Neuronal stem cell (in vitro differentiated cells): ENCODE data around the gene BAD.

Experiments
- DNase-seq: peaks from one replicate; pipeline ENCODE4 v3.0.0-alpha.2; 2013; ENCODE audit warnings: low spot score
- H2AFZ ChIP-seq: one replicate; pipeline ENCODE4 v1.6.1; 2013; ENCODE audit warnings: mild to moderate bottlenecking, low read length, inconsistent platforms
- H2AK5ac ChIP-seq: 2 replicates; pipeline ENCODE4 v1.6.1; 2013; ENCODE audit warnings: low read depth, mild to moderate bottlenecking, inconsistent platforms, low read length, moderate library complexity, mixed read lengths
- H2BK120ac ChIP-seq: 2 replicates; pipeline ENCODE4 v1.6.1; 2013; ENCODE audit warnings: low read depth, mild to moderate bottlenecking, inconsistent platforms, low read length, moderate library complexity, mixed read lengths
- H2BK12ac ChIP-seq: one replicate; pipeline ENCODE4 v1.6.1; 2013; ENCODE audit warnings: low read length, inconsistent platforms
- H2BK15ac ChIP-seq: 2 replicates; pipeline ENCODE4 v1.6.1; 2013; ENCODE audit warnings: mild to moderate bottlenecking, low read length, inconsistent platforms, mixed read lengths
- H2BK5ac ChIP-seq: one replicate; pipeline ENCODE4 v1.6.1; 2013; ENCODE audit warnings: inconsistent platforms, mild to moderate bottlenecking, low read length, moderate library complexity
- H3K14ac ChIP-seq: one replicate; pipeline ENCODE4 v1.6.1; 2013; ENCODE audit warnings: low read length, inconsistent platforms
- H3K18ac ChIP-seq: 2 replicates; pipeline ENCODE4 v1.6.1; 2013; ENCODE audit warnings: low read length, inconsistent platforms
- H3K23ac ChIP-seq: 2 replicates; pipeline ENCODE4 v1.6.1; 2013; ENCODE audit warnings: low read depth, mild to moderate bottlenecking, mixed read lengths, low read length, inconsistent platforms; ENCODE audit not compliant: poor library complexity
- H3K27ac ChIP-seq: replicated peaks from 3 replicates; pipeline ENCODE4 v1.5.1; 2013; ENCODE audit warnings: low read length, inconsistent platforms
- H3K27me3 ChIP-seq, 3 experiments: 2 replicates each; pipeline ENCODE4 v1.6.1; 2013; ENCODE audit warnings: low read length in 3 of 3, mild to moderate bottlenecking in 2 of 3, inconsistent platforms in 1 of 3, low read depth in 1 of 3, mixed read lengths in 1 of 3, moderate library complexity in 1 of 3; ENCODE audit not compliant: control insufficient read depth in 3 of 3, insufficient read depth in 3 of 3
- H3K36me3 ChIP-seq, 2 donors: replicated peaks in 1 of 2; 2 replicates each; pipeline ENCODE4 v1.6.1; 2013; ENCODE audit warnings: low read length in 2 of 2; ENCODE audit not compliant: control insufficient read depth in 2 of 2, insufficient read depth in 2 of 2
- H3K4ac ChIP-seq: 2 replicates; pipeline ENCODE4 v1.6.1; 2013; ENCODE audit warnings: inconsistent platforms, mild to moderate bottlenecking, low read length, moderate library complexity
- H3K4me1 ChIP-seq, 2 donors: 1 replicate in 1 of 2; 2 replicates in 1 of 2; pipeline ENCODE4 v1.6.1; 2013; ENCODE audit warnings: low read length in 2 of 2, low read depth in 1 of 2; ENCODE audit not compliant: control insufficient read depth in 2 of 2, insufficient read depth in 1 of 2
- H3K4me2 ChIP-seq: one replicate; pipeline ENCODE4 v1.6.1; 2013; ENCODE audit warnings: mild to moderate bottlenecking, low read length, inconsistent platforms; ENCODE audit not compliant: insufficient read depth, poor library complexity, severe bottlenecking
- H3K4me3 ChIP-seq, 2 donors: 2 replicates each; pipeline ENCODE4 v1.5.1; 2013; ENCODE audit warnings: low read length in 2 of 2, mild to moderate bottlenecking in 2 of 2, inconsistent platforms in 1 of 2, moderate library complexity in 1 of 2
- H3K79me1 ChIP-seq: one replicate; pipeline ENCODE4 v1.6.1; 2013; ENCODE audit warnings: low read depth, mild to moderate bottlenecking, inconsistent platforms, low read length, moderate library complexity
- H3K9ac ChIP-seq: one replicate; pipeline ENCODE4 v1.6.1; 2013; ENCODE audit warnings: mild to moderate bottlenecking, low read depth, low read length, inconsistent platforms; ENCODE audit not compliant: poor library complexity
- H3K9me3 ChIP-seq, 2 donors: replicated peaks in 1 of 2; 2 replicates each; pipeline versions ENCODE3 to v1.6.1; 2013; ENCODE audit warnings: low read length in 2 of 2, mild to moderate bottlenecking in 2 of 2, inconsistent platforms in 1 of 2, low read depth in 1 of 2, mixed read lengths in 1 of 2, moderate library complexity in 1 of 2; ENCODE audit not compliant: control insufficient read depth in 2 of 2, insufficient read depth in 1 of 2
- H4K8ac ChIP-seq: one replicate; pipeline ENCODE4 v1.6.1; 2013; ENCODE audit warnings: low read depth, mild to moderate bottlenecking, inconsistent platforms, low read length, moderate library complexity
- H4K91ac ChIP-seq: one replicate; pipeline ENCODE4 v1.6.1; 2013; ENCODE audit warnings: low read length, low read depth, mild to moderate bottlenecking, inconsistent platforms; ENCODE audit not compliant: poor library complexity
- WGBS, 2 donors: extraction: QIAGEN DNeasy Blood & Tissue Kit; methylation state at CpG; one replicate each; pipeline ENCODE4 v1.1.7; 2013; ENCODE audit warnings: missing lambda C conversion rate in 2 of 2, mixed read lengths in 1 of 2; ENCODE audit not compliant: insufficient read length in 2 of 2, insufficient replicate concordance in 1 of 2; ENCODE audit errors: extremely low coverage in 2 of 2; 5-methylcytosine and 5-hydroxymethylcytosine counted together

Gene BAD

DNA sequence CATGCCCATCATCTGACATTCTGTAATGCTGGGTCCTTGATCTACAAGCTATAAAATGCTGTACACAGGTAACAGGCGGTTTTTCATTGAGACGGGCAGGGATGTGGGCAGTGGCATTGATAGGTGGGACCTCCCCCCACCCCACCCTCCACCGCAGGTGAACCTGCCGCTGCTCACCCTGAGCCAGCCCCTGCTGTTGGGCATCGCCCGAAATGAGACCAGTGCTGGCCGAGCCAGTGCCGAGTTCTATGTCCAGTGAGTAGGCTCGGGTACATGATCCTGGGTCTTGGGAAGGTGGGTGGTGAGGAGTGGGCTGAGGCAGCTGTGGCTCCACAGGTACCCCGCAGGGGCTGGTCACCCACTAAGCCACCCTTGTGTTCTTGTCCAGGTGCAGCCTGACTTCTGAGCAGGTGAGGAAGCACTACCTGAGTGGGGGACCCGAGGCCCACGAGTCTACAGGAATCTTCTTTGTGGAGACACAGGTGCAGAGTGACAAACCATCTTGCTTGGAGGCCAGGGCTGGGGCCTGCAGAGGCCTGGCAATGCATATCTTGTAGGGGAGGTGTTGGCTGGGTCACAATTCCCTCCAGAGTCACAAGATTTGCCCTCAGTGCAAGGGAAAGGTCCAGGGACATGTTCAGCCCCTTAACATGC, 55.2 kb downstream of the BAD start:
- peaks cover 3% of the 10 kb centered on the region for H3K79me1 ChIP-seq
- no peak overlapping the region for H3K27ac ChIP-seq
- no peak overlapping the region for H3K4ac ChIP-seq
- no peak overlapping the region for H3K14ac ChIP-seq
- peak overlapping the region; percentile 37 for H3K23ac ChIP-seq
- peak overlapping the region; percentile 73 for H3K9ac ChIP-seq
- H2AFZ ChIP-seq = no peak overlapping the region
- no peak overlapping the region for H2BK5ac ChIP-seq
- no CpG with 5 or more reads among the region's 12 CpGs for WGBS, 2 donors
- H2BK12ac ChIP-seq = no peak overlapping the region
- peaks cover 0 to 27% (median 0%) of the 10 kb centered on the region in 3 experiments for H3K27me3 ChIP-seq
- H3K4me1 ChIP-seq = peaks cover 23 to 25% of the 10 kb centered on the region in 2 donors
- no peak for DNase-seq
- peak overlapping the region; percentile 83 for H2AK5ac ChIP-seq
- H4K8ac ChIP-seq = no peak overlapping the region
- H3K18ac ChIP-seq = peak overlapping the region; percentile 15
- no peak overlapping the region for H2BK120ac ChIP-seq
- no peaks in the 10 kb centered on the region for H3K9me3 ChIP-seq
- H3K4me2 ChIP-seq = no peak overlapping the region
- H3K4me3 ChIP-seq = peak overlapping the region in 1 of 2 donors; percentile 72
- H2BK15ac ChIP-seq = peak overlapping the region; percentile 43
- peaks cover 0 to 9% of the 10 kb centered on the region in 2 donors for H3K36me3 ChIP-seq
- no peak overlapping the region for H4K91ac ChIP-seq

DNA sequence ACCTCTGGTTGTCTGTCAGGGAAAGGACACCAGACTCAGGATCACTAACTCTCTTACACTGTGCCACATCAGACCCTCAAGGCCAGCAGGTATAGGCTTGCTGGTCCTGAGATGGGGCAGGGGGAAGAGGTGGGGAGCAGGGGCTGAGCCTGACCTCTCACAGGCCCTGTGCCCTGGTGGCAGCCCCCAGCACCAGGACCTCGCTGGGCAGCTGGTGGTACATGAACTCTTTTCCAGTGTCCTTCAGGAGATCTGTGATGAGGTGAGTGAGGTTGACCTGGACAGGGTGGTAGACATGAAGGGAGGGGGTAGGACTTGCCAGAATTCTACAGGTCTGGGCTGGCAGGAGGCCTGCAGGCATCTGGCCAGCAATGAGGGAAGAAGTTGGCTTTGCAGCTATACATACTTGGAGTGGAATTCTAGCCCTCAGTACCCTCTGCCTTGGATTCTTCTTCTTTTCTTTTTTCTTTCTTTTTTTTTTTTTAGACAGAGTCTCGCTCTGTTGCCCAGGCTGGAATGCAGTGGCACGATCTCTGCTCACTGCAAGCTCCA, 57.0 kb downstream of the BAD start:
- Histone ChIP-seq H3K4me3 (peak overlapping the region in 1 of 2 donors; percentile 88), H2AFZ (no peak overlapping the region), H2BK15ac (no peak overlapping the region), H3K4ac (no peak overlapping the region), H2BK120ac (no peak overlapping the region), H3K23ac (peak overlapping the region; percentile 66), H2BK5ac (no peak overlapping the region), H2AK5ac (peak overlapping the region; percentile 68), H3K36me3 (peaks cover 8 to 23% of the 10 kb centered on the region in 2 donors), H2BK12ac (no peak overlapping the region), H4K91ac (no peak overlapping the region), H4K8ac (no peak overlapping the region), H3K79me1 (peaks cover 5% of the 10 kb centered on the region), H3K4me2 (no peak overlapping the region), H3K14ac (no peak overlapping the region), H3K4me1 (peaks cover 17 to 25% of the 10 kb centered on the region in 2 donors), H3K27ac (no peak overlapping the region), H3K9ac (no peak overlapping the region), H3K9me3 (no peaks in the 10 kb centered on the region), H3K27me3 (peaks cover 0 to 13% (median 0%) of the 10 kb centered on the region in 3 experiments), H3K18ac (no peak overlapping the region)
- no CpG with 5 or more reads among the region's 3 CpGs for WGBS, 2 donors
- DNase-seq = no peak

DNA sequence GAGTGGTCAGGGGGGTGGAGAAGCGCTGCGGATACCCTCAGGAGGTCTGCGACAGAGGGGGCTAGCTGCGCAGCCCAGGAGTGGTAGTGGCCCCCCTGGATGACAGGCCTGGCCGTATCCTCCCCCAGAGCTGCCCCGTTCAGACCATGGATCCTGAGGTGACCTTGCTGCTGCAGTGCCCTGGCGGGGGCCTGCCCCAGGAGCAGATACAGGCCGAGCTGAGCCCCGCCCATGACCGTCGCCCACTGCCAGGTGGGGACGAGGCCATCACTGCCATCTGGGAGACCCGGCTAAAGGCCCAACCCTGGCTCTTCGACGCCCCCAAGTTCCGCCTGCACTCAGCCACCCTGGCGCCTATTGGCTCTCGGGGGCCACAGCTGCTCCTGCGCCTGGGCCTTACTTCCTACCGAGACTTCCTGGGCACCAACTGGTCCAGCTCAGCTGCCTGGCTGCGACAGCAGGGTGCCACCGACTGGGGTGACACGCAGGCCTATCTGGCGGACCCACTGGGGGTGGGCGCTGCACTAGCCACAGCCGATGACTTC, 57.9 kb downstream of the BAD start:
- peaks cover 17 to 25% of the 10 kb centered on the region in 2 donors for H3K4me1 ChIP-seq
- peaks cover 8 to 21% of the 10 kb centered on the region in 2 donors for H3K36me3 ChIP-seq
- peaks cover 0 to 4% (median 0%) of the 10 kb centered on the region in 3 experiments for H3K27me3 ChIP-seq
- H3K4me3 ChIP-seq = peak overlapping the region; percentile 88 to 91
- peaks cover 5% of the 10 kb centered on the region for H3K79me1 ChIP-seq
- H2BK120ac ChIP-seq = no peak overlapping the region
- peak overlapping the region; percentile 72 for H2BK15ac ChIP-seq
- peak overlapping the region; percentile 97 for H3K18ac ChIP-seq
- peak overlapping the region; percentile 48 for H4K8ac ChIP-seq
- H2AFZ ChIP-seq = peak overlapping the region; percentile 89
- peak overlapping the region; percentile 96 for H2BK12ac ChIP-seq
- WGBS, 2 donors = no CpG with 5 or more reads among the region's 26 CpGs
- H2AK5ac ChIP-seq = peak overlapping the region; percentile 100
- H3K9ac ChIP-seq = peak overlapping the region; percentile 94
- peak overlapping the region; percentile 99 for H3K4me2 ChIP-seq
- peak overlapping the region; percentile 94 for H3K23ac ChIP-seq
- H3K27ac ChIP-seq = no peak overlapping the region
- DNase-seq = no peak
- H3K9me3 ChIP-seq = no peaks in the 10 kb centered on the region
- peak overlapping the region; percentile 60 for H3K14ac ChIP-seq
- H3K4ac ChIP-seq = no peak overlapping the region
- H2BK5ac ChIP-seq = peak overlapping the region; percentile 89
- H4K91ac ChIP-seq = peak overlapping the region; percentile 76
